Daoy (cell line): ENCODE data around the gene RABL2A. TPM values are rescaled to one million over a fixed set of nuclear protein-coding genes. Genes with fewer than 3 reads are reported as not detected.
"Not testable (repeated sequence)": the region's sequence is repeated elsewhere in the genome, so short reads cannot be mapped to it uniquely, and the experiment has no call there.

Experiments used
- DNase-seq: peaks from one replicate; pipeline ENCODE4 v3.0.0-alpha.2; 2015; ENCODE audit warnings: low read depth
- total RNA-seq: library from RNA; depleted of rRNA; stranded (reverse); fragments of >200 nt; shearing (Covaris generic); gene quantifications from 2 replicates; pipeline ENCODE4 v1.2.3, GENCODE V29; 2014

RABL2A gene
- total RNA-seq, 1 experiment from 2014 or later: 2.1 TPM

DNA sequence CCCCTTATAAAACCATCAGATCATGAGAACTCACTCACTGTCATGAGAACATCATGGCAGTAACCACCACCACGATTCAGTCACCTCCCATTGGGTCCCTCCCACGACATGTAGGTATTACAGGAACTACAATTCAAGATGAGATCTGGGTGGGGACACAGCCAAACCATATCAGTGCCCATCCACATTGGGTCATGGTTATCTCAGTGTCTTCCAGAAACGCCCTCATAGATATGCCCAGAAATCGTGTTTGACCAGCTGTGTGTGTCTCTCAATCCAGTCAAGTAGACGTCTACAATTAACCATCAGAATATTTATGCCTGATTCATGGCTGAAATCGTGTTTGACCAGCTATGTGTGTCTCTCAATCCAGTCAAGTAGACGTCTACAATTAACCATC, 17.2 kb upstream of the RABL2A start:
- not testable (repeated sequence) for DNase-seq

DNA sequence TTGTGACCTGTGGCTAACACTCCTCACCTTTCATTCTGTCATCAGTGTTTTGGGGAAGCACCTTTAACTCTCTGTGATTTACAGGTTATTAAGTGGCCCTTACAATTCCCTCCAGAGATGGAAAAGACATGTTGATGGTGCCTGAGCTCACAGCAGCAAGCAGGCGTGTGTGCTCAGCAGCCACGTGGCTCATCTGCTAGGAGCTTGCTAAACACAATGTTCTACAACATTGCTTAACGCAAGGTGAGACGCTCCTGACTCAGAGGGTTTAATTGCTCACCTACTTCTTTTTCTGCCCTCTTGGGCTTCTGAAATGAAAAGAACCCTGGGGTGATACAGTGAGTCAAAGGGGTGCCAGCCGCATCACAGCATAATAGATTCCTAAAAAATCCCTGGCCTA, 6.1 kb upstream of the RABL2A start:
- DNase-seq: not testable (repeated sequence)

DNA sequence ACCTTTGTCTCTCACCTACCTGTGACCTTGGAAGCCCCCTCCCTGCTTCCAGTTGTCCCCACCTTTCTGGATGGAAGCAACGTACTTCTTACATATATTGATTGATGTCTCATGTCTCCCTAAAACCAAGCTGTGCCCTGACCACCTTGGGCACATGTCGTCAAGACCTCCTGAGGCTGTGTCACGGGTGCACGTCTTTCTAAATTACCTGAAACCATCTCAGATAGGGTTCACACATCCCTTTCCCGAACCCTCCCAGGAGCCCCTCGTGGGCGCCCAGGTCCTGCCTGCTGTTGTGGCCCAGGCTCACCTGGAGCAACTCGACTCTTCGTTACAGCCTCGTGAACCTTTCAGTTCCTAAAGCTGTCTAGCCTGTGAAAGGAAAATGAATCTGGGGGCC, 1.2 kb upstream of the RABL2A start:
- not testable (repeated sequence) for DNase-seq

DNA sequence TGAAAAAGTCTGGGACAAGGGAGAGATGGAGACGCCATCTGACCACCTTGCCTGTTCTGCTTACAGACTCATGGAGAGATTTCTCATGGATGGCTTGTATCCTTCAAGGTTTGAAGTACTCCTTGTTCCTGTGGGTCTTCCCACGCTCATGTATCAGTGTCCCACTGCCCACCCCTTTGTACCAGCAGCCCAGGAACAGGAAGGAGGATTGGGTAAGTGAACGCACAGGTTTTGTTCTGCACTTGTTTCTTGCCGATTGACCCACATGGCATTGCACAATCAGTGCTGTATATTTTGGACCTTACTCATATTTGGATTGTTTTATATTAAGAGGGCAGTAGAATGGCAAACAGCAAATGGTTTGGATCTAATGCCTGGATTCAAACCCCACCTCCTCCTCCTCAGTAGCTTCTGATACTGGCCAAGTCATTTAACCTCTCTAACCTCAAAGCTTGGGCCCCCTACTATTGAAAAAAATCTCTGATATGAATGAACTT, 5.8 kb downstream of the RABL2A start:
- not testable (repeated sequence) for DNase-seq

DNA sequence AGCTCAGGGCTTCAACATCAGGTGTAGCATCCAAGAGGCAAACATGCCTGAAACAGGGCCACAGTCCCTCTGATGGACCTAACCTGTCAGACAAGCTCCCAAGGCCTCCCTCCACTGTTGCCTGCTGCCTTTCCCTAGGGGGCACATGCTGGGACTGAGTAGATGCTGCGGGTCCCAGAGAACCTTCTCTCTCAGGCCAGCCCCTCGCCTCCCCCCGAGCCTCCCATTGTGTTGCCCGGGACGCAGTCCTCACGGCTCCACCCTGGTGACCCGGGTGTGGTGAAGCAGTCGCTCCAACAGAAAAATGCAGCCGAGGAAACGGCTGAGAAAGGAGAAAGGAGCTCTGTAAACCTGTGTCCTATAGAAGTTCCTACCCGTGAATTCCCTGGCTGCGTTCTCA, 8.3 kb downstream of the RABL2A start:
- DNase-seq: not testable (repeated sequence)

DNA sequence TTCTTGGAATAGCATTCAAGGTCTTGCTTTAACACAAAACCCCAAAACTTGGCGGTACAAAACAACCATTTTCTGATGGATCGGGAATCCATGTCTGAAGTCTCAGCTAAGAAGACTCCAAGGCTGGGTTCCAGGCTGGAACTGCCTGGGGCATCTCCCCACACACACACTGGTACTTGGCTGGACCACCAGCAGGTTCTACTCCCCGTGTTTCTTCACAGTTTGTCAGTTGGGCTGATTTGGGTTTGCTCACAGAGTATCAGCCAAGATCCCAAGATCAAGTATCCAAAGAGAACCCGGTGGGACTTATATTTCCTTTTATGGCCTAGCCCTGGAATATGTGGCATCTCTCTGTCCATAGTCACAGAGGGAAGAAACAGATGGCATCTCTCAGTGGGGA, 9.2 kb downstream of the RABL2A start:
- not testable (repeated sequence) for DNase-seq

DNA sequence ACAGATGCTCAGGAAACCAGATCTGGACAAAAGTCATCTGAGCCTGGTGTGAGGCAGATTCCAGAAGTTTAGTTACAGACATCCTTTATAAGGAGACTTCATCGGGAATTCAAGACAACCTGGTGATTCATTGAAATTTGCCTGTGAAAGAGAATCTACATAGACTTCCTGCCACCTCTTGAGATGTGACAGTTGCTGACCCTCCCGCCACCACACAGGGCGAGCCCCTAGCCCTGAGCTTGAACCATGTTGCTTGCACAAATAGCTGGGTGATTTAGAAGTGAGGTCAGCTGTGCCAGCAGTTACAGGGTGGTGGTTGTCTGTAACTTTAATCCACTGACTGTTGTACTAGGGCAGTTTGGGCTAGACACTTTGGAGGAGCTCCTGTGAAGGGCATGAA, 11.0 kb downstream of the RABL2A start:
- DNase-seq: not testable (repeated sequence)

DNA sequence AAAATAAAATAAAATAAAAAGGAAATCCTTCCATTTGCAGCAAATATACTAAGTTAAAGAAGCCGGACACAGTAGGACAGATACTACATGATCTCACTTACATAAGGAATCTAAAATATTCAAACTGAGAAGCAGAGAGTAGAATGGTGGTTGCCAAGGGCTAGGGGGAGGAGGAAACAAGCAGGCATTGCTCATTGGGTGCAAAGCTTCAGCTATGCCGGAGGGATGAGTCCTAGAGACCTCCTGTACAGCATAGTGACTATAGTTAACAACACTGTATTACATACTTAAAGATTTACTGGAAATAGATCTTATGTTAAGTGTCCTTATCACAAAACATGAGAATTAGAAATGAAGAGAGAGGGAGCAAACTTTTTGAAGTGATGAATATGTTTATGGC, 19.2 kb downstream of the RABL2A start:
- DNase-seq: not testable (repeated sequence)

DNA sequence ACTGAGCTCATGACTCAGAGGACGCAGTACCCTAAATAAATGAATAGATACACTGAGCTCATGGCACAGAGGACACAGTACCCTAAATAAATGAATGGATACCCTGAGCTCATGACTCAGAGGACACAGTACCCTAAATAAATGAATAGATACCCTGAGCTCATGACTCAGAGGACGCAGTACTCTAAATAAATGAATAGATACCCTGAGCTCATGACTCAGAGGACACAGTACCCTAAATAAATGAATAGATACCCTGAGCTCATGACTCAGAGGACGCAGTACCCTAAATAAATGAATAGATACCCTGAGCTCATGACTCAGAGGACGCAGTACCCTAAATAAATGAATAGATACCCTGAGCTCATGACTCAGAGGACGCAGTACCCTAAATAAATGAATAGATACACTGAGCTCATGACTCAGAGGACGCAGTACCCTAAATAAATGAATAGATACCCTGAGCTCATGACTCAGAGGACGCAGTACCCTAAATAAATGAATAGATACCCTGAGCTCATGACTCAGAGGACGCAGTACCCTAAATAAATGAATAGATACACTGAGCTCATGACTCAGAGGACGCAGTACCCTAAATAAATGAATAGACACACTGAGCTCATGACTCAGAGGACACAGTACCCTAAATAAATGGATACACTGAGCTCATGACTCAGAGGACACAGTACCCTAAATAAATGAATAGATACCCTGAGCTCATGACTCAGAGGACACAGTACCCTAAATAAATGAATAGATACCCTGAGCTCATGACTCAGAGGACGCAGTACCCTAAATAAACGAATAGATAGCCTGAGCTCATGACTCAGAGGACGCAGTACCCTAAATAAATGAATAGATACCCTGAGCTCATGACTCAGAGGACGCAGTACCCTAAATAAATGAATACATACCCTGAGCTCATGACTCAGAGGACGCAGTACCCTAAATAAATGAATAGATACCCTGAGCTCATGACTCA, 24.1 kb downstream of the RABL2A start:
- DNase-seq: not testable (repeated sequence)

DNA sequence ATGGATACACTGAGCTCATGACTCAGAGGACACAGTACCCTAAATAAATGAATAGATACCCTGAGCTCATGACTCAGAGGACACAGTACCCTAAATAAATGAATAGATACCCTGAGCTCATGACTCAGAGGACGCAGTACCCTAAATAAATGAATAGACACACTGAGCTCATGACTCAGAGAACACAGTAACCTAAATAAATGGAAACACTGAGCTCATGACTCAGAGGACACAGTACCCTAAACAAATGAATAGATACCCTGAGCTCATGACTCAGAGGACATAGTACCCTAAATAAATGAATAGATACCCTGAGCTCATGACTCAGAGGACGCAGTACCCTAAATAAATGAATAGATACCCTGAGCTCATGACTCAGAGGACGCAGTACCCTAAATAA, 25.5 kb downstream of the RABL2A start:
- DNase-seq: not testable (repeated sequence)

DNA sequence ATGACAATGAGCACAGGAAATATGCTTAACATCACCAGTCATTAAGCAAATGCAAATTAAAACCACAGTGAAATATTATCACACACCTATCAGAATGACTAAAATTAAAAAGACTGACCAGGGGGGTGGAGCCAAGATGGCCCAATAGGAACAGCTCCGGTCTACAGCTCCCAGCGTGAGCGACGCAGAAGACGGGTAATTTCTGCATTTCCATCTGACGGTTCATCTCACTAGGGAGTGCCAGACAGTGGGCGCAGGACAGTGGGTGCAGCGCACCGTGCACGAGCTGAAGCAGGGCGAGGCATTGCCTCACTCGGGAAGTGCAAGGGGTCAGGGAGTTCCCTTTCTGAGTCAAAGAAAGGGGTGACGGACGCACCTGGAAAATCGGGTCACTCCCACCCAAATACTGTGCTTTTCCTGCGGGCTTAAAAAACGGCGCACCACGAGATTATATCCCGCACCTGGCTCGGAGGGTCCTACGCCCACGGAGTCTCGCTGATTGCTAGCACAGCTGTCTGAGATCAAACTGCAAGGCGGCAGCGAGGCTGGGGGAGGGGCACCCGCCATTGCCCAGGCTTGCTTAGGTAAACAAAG, 29.1 kb downstream of the RABL2A start:
- not testable (repeated sequence) for DNase-seq

DNA sequence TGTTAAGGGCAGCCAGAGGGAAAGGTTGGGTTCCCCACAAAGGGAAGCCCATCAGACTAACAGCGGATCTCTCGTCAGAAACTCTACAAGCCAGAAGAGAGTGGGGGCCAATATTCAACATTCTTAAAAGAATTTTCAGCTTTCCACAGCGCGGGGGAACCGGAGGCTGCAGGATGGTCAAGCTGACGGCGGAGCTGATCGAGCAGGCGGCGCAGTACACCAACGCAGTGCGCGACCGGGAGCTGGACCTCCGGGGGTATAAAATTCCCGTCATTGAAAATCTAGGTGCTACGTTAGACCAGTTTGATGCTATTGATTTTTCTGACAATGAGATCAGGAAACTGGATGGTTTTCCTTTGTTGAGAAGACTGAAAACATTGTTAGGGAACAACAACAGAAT, 30.7 kb downstream of the RABL2A start:
- not testable (repeated sequence) for DNase-seq

DNA sequence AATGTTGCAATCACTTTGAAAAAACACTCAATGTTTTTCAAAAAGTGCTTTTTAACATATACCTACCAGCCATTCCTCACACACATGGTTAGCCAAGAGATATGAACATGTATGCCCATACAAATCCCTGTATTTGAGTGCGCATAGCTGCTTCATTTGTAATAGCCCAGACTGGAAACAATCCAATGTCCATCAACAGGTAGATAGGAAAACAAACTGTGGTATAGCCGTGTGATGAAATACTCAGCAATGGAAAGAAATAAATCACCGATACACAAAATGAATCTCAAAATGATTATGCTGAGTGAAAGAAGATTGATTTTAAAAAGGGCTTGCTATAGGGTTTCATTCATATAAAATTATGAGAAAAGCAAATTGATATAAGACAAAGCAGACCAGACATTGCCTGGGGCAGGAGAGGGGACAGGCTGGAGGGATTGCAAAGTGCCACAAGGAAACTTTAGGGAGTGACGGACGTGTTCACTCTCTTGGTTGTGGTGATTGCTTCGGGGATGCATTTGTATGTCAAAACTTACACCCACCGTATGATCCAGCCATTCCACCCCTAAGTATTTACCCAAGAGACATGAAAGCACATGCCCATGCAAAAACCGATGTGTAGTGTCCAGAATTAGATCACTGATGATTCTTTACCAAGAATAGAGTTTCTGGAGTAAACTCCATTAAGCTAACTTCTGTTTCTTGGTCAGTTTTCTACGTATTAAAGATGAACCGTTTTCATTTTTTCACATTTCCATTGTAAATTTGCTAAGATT, 36.4 kb downstream of the RABL2A start:
- not testable (repeated sequence) for DNase-seq

DNA sequence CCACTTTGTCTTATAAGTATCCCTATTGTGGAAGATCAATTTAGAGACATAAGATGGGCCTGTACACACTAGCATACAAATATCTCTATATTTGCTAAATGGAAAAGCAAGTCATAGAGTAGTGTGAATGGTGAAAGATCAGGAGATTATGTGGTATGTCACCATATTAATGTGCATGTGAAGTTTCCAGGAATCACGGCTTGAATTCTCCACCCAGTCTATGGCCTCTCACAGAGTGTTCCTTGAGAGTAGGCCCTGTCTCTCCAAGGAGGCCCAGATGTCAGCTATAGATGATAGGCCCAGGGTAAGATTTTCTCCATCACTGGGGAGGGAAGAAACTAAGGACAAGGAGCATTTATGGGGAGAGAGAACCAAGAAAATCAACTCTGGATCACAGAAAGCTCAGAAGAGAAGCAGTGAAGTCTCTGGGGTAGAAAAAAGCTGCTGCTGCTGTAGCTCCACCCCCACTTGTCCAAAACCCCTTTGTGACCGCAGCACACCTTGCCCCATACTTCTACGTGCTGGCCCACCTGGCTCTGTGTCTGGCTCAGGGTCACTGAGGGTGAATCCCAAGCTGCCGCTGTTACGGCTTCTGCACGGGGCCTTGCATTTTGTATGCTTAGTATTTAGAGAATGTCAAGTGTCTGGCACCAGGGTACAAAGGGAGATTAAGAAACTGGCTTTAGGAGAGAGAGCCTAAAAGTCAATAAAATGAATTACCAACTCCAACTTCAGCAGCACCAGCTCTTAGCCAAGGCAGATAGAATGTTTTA, 37.9 kb downstream of the RABL2A start:
- DNase-seq: not testable (repeated sequence)

DNA sequence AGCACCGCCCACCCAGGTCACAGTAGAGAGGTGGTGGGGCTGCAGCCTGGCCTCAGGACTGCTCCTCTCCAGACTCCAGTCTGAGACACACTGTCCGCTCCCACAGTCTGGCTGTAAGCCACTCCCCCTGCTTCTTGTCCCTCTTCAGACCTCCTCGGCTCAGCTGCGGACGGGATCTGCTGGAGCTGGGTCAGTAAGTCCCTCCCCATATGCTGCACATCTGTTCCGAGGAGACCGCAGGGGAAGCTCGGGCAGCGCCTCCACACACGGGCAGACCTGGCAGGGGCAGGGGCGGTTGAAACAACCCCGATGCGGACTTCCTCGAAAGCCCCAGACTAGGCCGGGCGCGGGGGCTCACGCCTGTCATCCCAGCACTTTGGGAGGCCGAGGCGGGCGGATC, 41.9 kb downstream of the RABL2A start:
- DNase-seq: not testable (repeated sequence)

DNA sequence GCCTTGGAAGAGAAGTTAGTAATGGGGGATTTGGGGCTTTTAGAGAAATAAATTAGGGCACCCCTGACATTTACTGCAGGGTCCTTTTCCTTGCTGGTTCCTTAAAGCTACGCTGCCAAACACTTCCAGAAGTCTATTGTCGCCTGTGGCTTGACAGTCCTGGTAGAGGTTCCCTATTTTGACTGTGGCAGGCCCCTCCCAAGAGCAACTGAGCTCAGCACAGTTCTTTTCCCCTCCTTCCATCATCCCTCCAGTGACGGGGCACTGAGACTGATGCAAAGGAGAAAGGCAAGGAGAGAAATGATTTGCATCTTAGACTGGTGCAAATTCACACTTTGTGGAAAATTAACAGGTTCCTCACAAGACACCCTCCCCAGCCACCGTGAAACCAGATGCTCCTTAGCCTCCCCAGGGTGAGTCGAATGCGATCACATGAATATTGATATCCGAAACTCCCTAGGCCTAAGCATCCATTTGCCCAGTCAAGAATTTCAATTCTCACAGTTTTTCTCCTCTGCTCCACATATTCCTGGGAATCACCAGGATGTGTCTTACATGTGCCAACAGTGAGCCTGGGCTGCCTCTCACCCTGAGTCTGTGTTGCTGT, 45.4 kb downstream of the RABL2A start:
- DNase-seq: no peak

DNA sequence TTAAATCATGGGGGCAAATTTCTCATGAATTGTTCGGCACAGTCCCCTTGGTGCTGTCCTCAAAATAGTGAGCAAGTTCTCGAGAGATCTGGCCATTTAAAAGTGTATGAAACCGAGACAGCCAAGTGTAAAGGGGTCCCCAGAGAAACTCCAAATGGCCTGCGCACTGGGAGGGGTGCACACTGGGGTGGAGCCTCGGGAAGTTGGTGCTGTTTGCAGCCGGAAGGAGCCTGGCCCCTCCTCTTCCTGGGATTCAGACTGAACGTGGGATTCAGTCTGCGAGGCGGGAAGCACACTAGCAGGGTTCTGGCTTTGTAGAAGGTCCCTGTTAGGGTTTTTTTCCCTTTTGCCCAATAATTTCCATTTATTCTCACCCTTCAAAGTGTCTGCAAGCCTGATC, 48.8 kb downstream of the RABL2A start:
- DNase-seq: no peak

DNA sequence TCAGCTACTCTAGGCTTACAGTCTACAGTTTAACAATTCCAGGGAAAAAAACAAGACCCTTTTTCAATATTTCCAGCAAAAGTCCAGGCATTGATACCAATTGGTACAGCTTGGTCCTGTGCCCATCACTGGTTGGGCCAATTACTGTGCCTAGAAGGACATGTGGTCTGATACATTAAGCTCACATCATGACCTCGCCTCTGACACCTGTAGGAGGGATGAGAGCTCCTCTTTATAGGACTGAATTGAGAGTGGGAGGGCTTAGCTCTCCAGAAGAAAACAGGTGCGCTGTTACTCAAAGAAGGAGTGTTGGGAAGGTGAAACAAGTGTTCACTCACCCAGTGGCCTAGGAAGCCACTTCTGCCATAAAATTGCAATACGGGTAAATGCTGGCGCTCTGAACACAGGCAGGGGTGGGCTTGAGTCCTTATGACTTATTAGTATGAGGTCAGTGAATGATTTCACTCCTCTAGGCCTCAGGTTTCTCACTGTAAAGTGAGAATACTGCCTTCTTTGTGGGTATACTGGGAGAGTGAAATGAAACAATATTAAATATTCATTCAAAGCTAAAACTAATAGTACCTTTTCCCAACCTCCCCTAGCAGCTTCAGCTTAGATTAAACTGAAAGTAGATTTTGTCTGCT, 49.7 kb downstream of the RABL2A start:
- DNase-seq: no peak

DNA sequence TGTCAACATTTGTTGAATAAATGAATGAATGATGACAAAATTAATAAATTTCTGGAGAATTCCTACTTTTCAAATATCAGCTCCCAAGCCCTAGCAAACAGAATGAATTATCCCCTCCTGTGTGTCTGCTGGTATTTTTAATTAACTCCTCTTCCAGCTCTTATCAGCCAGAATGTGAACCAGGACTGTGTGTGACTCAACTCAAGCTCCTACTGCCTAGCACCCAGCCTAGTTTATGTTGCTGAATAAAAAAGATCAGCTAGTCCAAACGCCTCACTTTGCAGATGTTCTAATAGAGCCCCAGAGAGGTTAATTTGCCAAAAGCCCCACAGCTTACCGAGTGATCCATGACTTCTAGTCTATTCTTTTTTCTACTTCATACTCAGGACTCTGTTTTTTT, 50.3 kb downstream of the RABL2A start:
- no peak for DNase-seq

DNA sequence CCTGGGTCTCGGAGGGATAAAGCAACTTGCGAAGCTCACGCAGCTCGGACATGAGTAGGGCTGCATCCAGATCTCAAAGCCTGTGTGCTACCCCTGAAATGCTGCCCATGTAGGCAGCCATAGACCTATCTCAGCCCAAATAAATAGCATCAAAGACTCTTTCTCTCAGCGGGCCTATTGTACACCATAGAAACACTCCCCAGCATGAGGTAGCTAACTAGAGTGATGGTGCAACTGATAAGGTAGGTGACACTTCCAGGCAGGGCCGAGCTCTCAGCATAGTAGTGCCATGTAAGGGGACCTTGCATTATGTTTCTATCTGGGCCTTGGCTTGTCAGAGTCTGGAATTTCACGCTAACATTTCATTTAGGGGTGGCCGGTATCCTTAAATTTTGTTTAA, 52.4 kb downstream of the RABL2A start:
- no peak for DNase-seq
